ENCODE measurements around the gene LIN7A.

DNA sequence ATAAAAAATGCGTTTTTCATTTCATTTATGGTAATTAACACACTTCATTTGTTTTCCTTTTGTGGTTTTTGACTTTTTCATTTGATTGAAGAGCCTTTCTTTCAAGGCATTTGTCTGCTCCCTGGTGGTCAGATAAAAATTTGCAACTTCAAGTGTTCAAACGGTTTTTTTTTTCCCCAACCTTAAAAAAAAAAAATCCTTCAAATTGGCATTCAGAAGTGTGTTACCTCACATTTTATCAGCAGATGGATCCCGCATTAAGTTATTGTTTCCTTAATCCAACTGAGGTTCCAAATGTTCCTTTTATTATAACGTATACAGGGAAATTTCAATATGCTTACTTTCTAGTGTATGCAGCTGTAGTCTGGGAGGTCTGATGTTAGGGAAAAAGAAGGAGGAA lies 173.9 kb downstream of the LIN7A start:
- TF ChIP-seq, protein P1, sequence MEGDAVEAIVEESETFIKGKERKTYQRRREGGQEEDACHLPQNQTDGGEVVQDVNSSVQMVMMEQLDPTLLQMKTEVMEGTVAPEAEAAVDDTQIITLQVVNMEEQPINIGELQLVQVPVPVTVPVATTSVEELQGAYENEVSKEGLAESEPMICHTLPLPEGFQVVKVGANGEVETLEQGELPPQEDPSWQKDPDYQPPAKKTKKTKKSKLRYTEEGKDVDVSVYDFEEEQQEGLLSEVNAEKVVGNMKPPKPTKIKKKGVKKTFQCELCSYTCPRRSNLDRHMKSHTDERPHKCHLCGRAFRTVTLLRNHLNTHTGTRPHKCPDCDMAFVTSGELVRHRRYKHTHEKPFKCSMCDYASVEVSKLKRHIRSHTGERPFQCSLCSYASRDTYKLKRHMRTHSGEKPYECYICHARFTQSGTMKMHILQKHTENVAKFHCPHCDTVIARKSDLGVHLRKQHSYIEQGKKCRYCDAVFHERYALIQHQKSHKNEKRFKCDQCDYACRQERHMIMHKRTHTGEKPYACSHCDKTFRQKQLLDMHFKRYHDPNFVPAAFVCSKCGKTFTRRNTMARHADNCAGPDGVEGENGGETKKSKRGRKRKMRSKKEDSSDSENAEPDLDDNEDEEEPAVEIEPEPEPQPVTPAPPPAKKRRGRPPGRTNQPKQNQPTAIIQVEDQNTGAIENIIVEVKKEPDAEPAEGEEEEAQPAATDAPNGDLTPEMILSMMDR (IDR thresholded peaks at IDR 0.05), result peak; percentile 25 to 64 (median 48)
- no peak for TF ChIP-seq POLR2A (IDR thresholded peaks at IDR 0.05)

Data from adrenal gland (tissue), 5 donors.